EL (cell line): ENCODE measurements around the gene LGALS9B.
"Not testable (repeated sequence)": the region's sequence is repeated elsewhere in the genome, so short reads cannot be mapped to it uniquely, and the experiment has no call there.

Experiments
- DNase-seq: peaks from one replicate; pipeline ENCODE4 v3.0.0-alpha.2; 2016

The LGALS9B gene

GRCh38 chr17:20467447-20467846 lies at the start of gene LGALS9B:
TSS of gene LGALS9B (minus strand) at chr17:20467539. CDS start at chr17:20467470, 69 bp downstream.
- DNase-seq, result not testable (repeated sequence)

GRCh38 chr17:20516986-20517385 lies 49.6 kb upstream of the LGALS9B start:
- not testable (repeated sequence) for DNase-seq

GRCh38 chr17:20515099-20515498 lies 47.8 kb upstream of the LGALS9B start:
- DNase-seq, result not testable (repeated sequence)

GRCh38 chr17:20513539-20513938 lies 46.2 kb upstream of the LGALS9B start:
- not testable (repeated sequence) for DNase-seq

- DNase-seq, result not testable (repeated sequence)
Measured at GRCh38 chr17:20512378-20512777, 45.0 kb upstream of the LGALS9B start.

- DNase-seq, result not testable (repeated sequence)
Measured at GRCh38 chr17:20511778-20512177, 44.4 kb upstream of the LGALS9B start.

GRCh38 chr17:20505333-20505732 lies 38.0 kb upstream of the LGALS9B start:
- not testable (repeated sequence) for DNase-seq

GRCh38 chr17:20504388-20505066 lies 37.2 kb upstream of the LGALS9B start:
- not testable (repeated sequence) for DNase-seq

GRCh38 chr17:20501896-20502295 lies 34.6 kb upstream of the LGALS9B start:
- not testable (repeated sequence) for DNase-seq

- not testable (repeated sequence) for DNase-seq
Measured at GRCh38 chr17:20500346-20500745, 33.0 kb upstream of the LGALS9B start.

- not testable (repeated sequence) for DNase-seq
Measured at GRCh38 chr17:20495420-20495819, 28.1 kb upstream of the LGALS9B start.

- DNase-seq, result not testable (repeated sequence)
Measured at GRCh38 chr17:20494735-20495134, 27.4 kb upstream of the LGALS9B start.

- not testable (repeated sequence) for DNase-seq
Measured at GRCh38 chr17:20494147-20494546, 26.8 kb upstream of the LGALS9B start.

GRCh38 chr17:20492971-20493370 lies 25.6 kb upstream of the LGALS9B start:
- DNase-seq, result not testable (repeated sequence)

- DNase-seq, result not testable (repeated sequence)
Measured at GRCh38 chr17:20492099-20492498, 24.8 kb upstream of the LGALS9B start.

GRCh38 chr17:20484930-20485329 lies 17.6 kb upstream of the LGALS9B start:
- peak; percentile 62 for DNase-seq

GRCh38 chr17:20479889-20480591 lies 12.7 kb upstream of the LGALS9B start:
- DNase-seq, result not testable (repeated sequence)

GRCh38 chr17:20477398-20478071 lies 10.2 kb upstream of the LGALS9B start:
- not testable (repeated sequence) for DNase-seq

- DNase-seq, result not testable (repeated sequence)
Measured at GRCh38 chr17:20475137-20475831, 7.9 kb upstream of the LGALS9B start.

- DNase-seq, result not testable (repeated sequence)
Measured at GRCh38 chr17:20474081-20474480, 6.7 kb upstream of the LGALS9B start.

- not testable (repeated sequence) for DNase-seq
Measured at GRCh38 chr17:20469946-20470345, 2.6 kb upstream of the LGALS9B start.

- not testable (repeated sequence) for DNase-seq
Measured at GRCh38 chr17:20469107-20469506, 1.8 kb upstream of the LGALS9B start.

- peak; percentile 17 for DNase-seq
Measured at GRCh38 chr17:20466999-20467398, 340 bp downstream of the LGALS9B start.
